ENCODE measurements around the gene PSMC3IP. TPM values are rescaled to one million over a fixed set of nuclear protein-coding genes. Genes with fewer than 3 reads are reported as not detected.

Gene PSMC3IP
- total RNA-seq, 4 donors from 2014 or later: 2.2 to 5.0 (median 4.2) TPM

- peak overlapping the region; percentile 94 to 98 (median 96) for H3K27ac ChIP-seq (replicated peaks in 1 of 4)
- intact Hi-C loops (cut with DNase I): no loop called here
- H3K9me3 ChIP-seq: no peaks in the 10 kb centered on the region
- TF ChIP-seq POLR2AphosphoS5 (IDR thresholded peaks at IDR 0.05) (no peak), POLR2A (IDR thresholded peaks at IDR 0.05; ENCODE audit: low read depth) (no peak), EP300 (IDR thresholded peaks at IDR 0.05) (no peak)
- TF ChIP-seq, protein P1, sequence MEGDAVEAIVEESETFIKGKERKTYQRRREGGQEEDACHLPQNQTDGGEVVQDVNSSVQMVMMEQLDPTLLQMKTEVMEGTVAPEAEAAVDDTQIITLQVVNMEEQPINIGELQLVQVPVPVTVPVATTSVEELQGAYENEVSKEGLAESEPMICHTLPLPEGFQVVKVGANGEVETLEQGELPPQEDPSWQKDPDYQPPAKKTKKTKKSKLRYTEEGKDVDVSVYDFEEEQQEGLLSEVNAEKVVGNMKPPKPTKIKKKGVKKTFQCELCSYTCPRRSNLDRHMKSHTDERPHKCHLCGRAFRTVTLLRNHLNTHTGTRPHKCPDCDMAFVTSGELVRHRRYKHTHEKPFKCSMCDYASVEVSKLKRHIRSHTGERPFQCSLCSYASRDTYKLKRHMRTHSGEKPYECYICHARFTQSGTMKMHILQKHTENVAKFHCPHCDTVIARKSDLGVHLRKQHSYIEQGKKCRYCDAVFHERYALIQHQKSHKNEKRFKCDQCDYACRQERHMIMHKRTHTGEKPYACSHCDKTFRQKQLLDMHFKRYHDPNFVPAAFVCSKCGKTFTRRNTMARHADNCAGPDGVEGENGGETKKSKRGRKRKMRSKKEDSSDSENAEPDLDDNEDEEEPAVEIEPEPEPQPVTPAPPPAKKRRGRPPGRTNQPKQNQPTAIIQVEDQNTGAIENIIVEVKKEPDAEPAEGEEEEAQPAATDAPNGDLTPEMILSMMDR (IDR thresholded peaks at IDR 0.05): no peak
- peaks cover 65 to 96% (median 91%) of the 10 kb centered on the region in 4 donors for H3K4me1 ChIP-seq
- peaks cover 0 to 19% (median 3%) of the 10 kb centered on the region in 4 donors for H3K36me3 ChIP-seq
- no peak for DNase-seq (ENCODE audit: extremely low spot score)
- WGBS: 100% methylated on average over 1 of the region's 8 CpGs
- H3K4me3 ChIP-seq: no peak overlapping the region
- no peaks in the 10 kb centered on the region for H3K27me3 ChIP-seq
Observed at GRCh38 chr17:42522798-42523278, 54.7 kb downstream of the PSMC3IP start.

Other genes with a start within 250 kb of the PSMC3IP start
- 100 to 1,000 TPM; 137 to 260 (median 211) TPM for gene STAT3, start 189.3 kb downstream of the PSMC3IP start, total RNA-seq
- gene CAVIN1, start 154.5 kb downstream of the PSMC3IP start, total RNA-seq: 1,000 to 10,000 TPM in 2 of 4 donors, 100 to 1,000 TPM in 2; 619 to 1,181 (median 1,019) TPM
- 10 to 100 TPM; 51.9 to 74.9 (median 63.9) TPM for gene ATP6V0A1, start 118.9 kb downstream of the PSMC3IP start, total RNA-seq
- gene NAGLU, start 41.5 kb downstream of the PSMC3IP start, total RNA-seq: 10 to 100 TPM; 27.8 to 36.6 (median 31.8) TPM
- 1 to 10 TPM in 1 of 4 donors, under 1 TPM in 3; 0.13 to 2.5 (median 0.62) TPM for gene HSD17B1, start 24.8 kb downstream of the PSMC3IP start, total RNA-seq
- 10 to 100 TPM; 13.4 to 27.5 (median 22.4) TPM for gene COASY, start 15.6 kb downstream of the PSMC3IP start, total RNA-seq
- 10 to 100 TPM; 24.9 to 34.5 (median 29.3) TPM for gene MLX, start 10.6 kb downstream of the PSMC3IP start, total RNA-seq
- gene RETREG3, start 31.6 kb upstream of the PSMC3IP start, total RNA-seq: 10 to 100 TPM; 42.7 to 93.3 (median 57.0) TPM
- gene TUBG1, start 32.0 kb upstream of the PSMC3IP start, total RNA-seq: 10 to 100 TPM; 30.6 to 89.0 (median 55.0) TPM
- 10 to 100 TPM; 25.3 to 40.2 (median 38.1) TPM for gene TUBG2, start 81.6 kb upstream of the PSMC3IP start, total RNA-seq
- 10 to 100 TPM; 20.3 to 41.2 (median 27.3) TPM for gene PLEKHH3, start 99.3 kb upstream of the PSMC3IP start, total RNA-seq
- gene CCR10, start 104.1 kb upstream of the PSMC3IP start, total RNA-seq: 1 to 10 TPM; 2.9 to 8.4 (median 3.7) TPM
- 10 to 100 TPM in 1 of 4 donors, 1 to 10 TPM in 3; 4.7 to 13.2 (median 6.2) TPM for gene CNTNAP1, start 104.8 kb upstream of the PSMC3IP start, total RNA-seq
- gene EZH1, start 167.3 kb upstream of the PSMC3IP start, total RNA-seq: 10 to 100 TPM; 40.6 to 68.2 (median 54.6) TPM
- 10 to 100 TPM; 19.5 to 45.2 (median 34.2) TPM for gene RAMP2, start 183.5 kb upstream of the PSMC3IP start, total RNA-seq
- gene VPS25, start 195.7 kb upstream of the PSMC3IP start, total RNA-seq: 10 to 100 TPM; 34.5 to 43.9 (median 38.0) TPM
- gene WNK4, start 202.9 kb upstream of the PSMC3IP start, total RNA-seq: 1 to 10 TPM in 3 of 4 donors, under 1 TPM in 1; 0.50 to 2.9 (median 2.1) TPM
- 10 to 100 TPM; 65.9 to 74.6 (median 68.3) TPM for gene COA3, start 221.0 kb upstream of the PSMC3IP start, total RNA-seq
- gene CNTD1, start 221.1 kb upstream of the PSMC3IP start, total RNA-seq: 1 to 10 TPM in 1 of 4 donors, under 1 TPM in 2, not detected in 1; 0.50 to 3.9 (median 0.57) TPM
- gene BECN1, start 246.6 kb upstream of the PSMC3IP start, total RNA-seq: 100 to 1,000 TPM; 165 to 293 (median 237) TPM

Measured in esophagus muscularis mucosa (tissue), 4 donors.